ENCODE results near the gene APOC3.

GRCh38 chr11:116782728-116783127, 47.0 kb upstream of the APOC3 start:
- no peak for TF ChIP-seq CTCF (IDR thresholded peaks at IDR 0.05; ENCODE audit: low read depth, low read length)
- TF ChIP-seq EZH2phosphoT487 (IDR thresholded peaks at IDR 0.05; ENCODE audit: low read depth): no peak
